Smooth muscle cell (in vitro differentiated cells): ENCODE data around the gene SPATS1. TPM values are rescaled to one million over a fixed set of nuclear protein-coding genes. Genes with fewer than 3 reads are reported as not detected.

ENCODE experiments used
- DNase-seq: peaks from one replicate; lab custom pipeline; 2025; ENCODE audit not compliant: unreplicated experiment; lab: John Stamatoyannopoulos, UW
- H2AFZ ChIP-seq: fragments of 200-600 bp; sonication (generic); 2 replicates; pipeline ENCODE4 v1.6.0; 2016; ENCODE audit warnings: antibody characterized with exemption, low read depth, mild to moderate bottlenecking
- H3F3A ChIP-seq: fragments of 200-600 bp; sonication (generic); 2 replicates; pipeline ENCODE4 v1.6.0; 2017; ENCODE audit warnings: antibody characterized with exemption, low read depth
- H3K27ac ChIP-seq: fragments of 200-600 bp; sonication (generic); 2 replicates; pipeline ENCODE4 v1.5.1; 2016; ENCODE audit warnings: low read depth, mild to moderate bottlenecking
- H3K27me3 ChIP-seq: fragments of 200-600 bp; sonication (generic); 2 replicates; pipeline ENCODE4 v1.6.1; 2016; ENCODE audit warnings: low read depth, mild to moderate bottlenecking
- H3K36me3 ChIP-seq: fragments of 200-600 bp; sonication (generic); 2 replicates; pipeline ENCODE4 v1.5.1; 2016; ENCODE audit warnings: low read depth
- H3K4me1 ChIP-seq: fragments of 200-600 bp; sonication (generic); 2 replicates; pipeline ENCODE4 v1.5.1; 2016; ENCODE audit warnings: low read depth
- H3K4me2 ChIP-seq: fragments of 200-600 bp; sonication (generic); 2 replicates; pipeline ENCODE4 v1.6.0; 2016; ENCODE audit warnings: mild to moderate bottlenecking
- H3K4me3 ChIP-seq: fragments of 200-600 bp; sonication (generic); 2 replicates; pipeline ENCODE4 v1.5.1; 2016; ENCODE audit warnings: mild to moderate bottlenecking
- H3K79me2 ChIP-seq: fragments of 200-600 bp; sonication (generic); 2 replicates; pipeline ENCODE4 v1.6.0; 2016; ENCODE audit warnings: low read depth, mild to moderate bottlenecking
- H3K9ac ChIP-seq: fragments of 200-600 bp; sonication (generic); 2 replicates; pipeline ENCODE4 v1.6.0; 2016; ENCODE audit warnings: low read depth
- H3K9me3 ChIP-seq: fragments of 200-600 bp; sonication (generic); replicated peaks from 2 replicates; pipeline ENCODE4 v1.5.1; 2016; ENCODE audit warnings: low read depth
- H4K20me1 ChIP-seq: fragments of 200-600 bp; sonication (generic); 2 replicates; pipeline ENCODE4 v1.6.0; 2016; ENCODE audit warnings: low read depth
- CTCF ChIP-seq: fragments of 200-600 bp; sonication (generic); IDR thresholded peaks from 2 replicates; pipeline ENCODE4 v1.5.1; 2017; ENCODE audit warnings: borderline replicate concordance, mild to moderate bottlenecking, antibody characterized with exemption; ENCODE audit not compliant: insufficient read depth, poor library complexity, severe bottlenecking
- WGBS: methylation state at CpG from one replicate; pipeline ENCODE4 v1.1.7; 2016; ENCODE audit warnings: low lambda C conversion rate; 5-methylcytosine and 5-hydroxymethylcytosine counted together
- polyA plus RNA-seq: library from polyadenylated mRNA; unstranded; fragments of >200 nt; fragmentation: Nextera tagmentation; extraction: Ambion mirVana; gene quantifications from 2 replicates; pipeline ENCODE4 v1.2.1, GENCODE V29; 2016
- total RNA-seq: library from RNA; depleted of rRNA; stranded (reverse); fragments of >200 nt; gene quantifications from 2 replicates; pipeline ENCODE4 v1.2.3, GENCODE V29; 2014

The SPATS1 gene
- total and polyA plus RNA-seq, 2 experiments from 2014 or later, result not detected

GRCh38 chr6:44367681-44368080, 25.2 kb downstream of the SPATS1 start:
- Histone ChIP-seq H4K20me1 (no peaks in the 10 kb centered on the region), H3K27ac (no peak overlapping the region), H3K4me3 (no peak overlapping the region), H3K4me2 (no peak overlapping the region), H3K9me3 (no peaks in the 10 kb centered on the region), H3K27me3 (peaks cover 2% of the 10 kb centered on the region), H3K36me3 (no peaks in the 10 kb centered on the region), H3K79me2 (no peaks in the 10 kb centered on the region), H3K4me1 (no peaks in the 10 kb centered on the region), H2AFZ (no peak overlapping the region), H3K9ac (no peak overlapping the region), H3F3A (no peaks in the 10 kb centered on the region)
- TF ChIP-seq CTCF, result no peak
- WGBS, result 75% methylated on average over 2 of the region's 2 CpGs
- DNase-seq, result no peak

- Histone ChIP-seq H3K79me2 (no peaks in the 10 kb centered on the region), H3K9ac (no peak overlapping the region), H3K4me3 (no peak overlapping the region), H3K27ac (no peak overlapping the region), H3K9me3 (no peaks in the 10 kb centered on the region), H3K4me1 (no peaks in the 10 kb centered on the region), H3K27me3 (peaks cover 2% of the 10 kb centered on the region), H4K20me1 (no peaks in the 10 kb centered on the region), H3K4me2 (no peak overlapping the region), H2AFZ (no peak overlapping the region), H3K36me3 (no peaks in the 10 kb centered on the region), H3F3A (no peaks in the 10 kb centered on the region)
- DNase-seq, result no peak
- TF ChIP-seq CTCF, result no peak
- WGBS, result 63% methylated on average over 3 of the region's 3 CpGs
Measured at GRCh38 chr6:44373051-44373450, 30.6 kb downstream of the SPATS1 start.

- H3K4me2 ChIP-seq, result no peak overlapping the region
- H3K4me1 ChIP-seq, result no peaks in the 10 kb centered on the region
- no peaks in the 10 kb centered on the region for H3K36me3 ChIP-seq
- DNase-seq, result no peak
- H3F3A ChIP-seq, result no peaks in the 10 kb centered on the region
- no peak overlapping the region for H3K27ac ChIP-seq
- WGBS, result 64% methylated on average over 2 of the region's 2 CpGs
- no peaks in the 10 kb centered on the region for H4K20me1 ChIP-seq
- no peak overlapping the region for H3K4me3 ChIP-seq
- no peaks in the 10 kb centered on the region for H3K9me3 ChIP-seq
- no peak overlapping the region for H3K9ac ChIP-seq
- H3K79me2 ChIP-seq, result no peaks in the 10 kb centered on the region
- no peak for TF ChIP-seq CTCF
- H2AFZ ChIP-seq, result no peak overlapping the region
- H3K27me3 ChIP-seq, result peaks cover 2% of the 10 kb centered on the region
Measured at GRCh38 chr6:44373787-44374186, 31.3 kb downstream of the SPATS1 start.

GRCh38 chr6:44375071-44375470, 32.6 kb downstream of the SPATS1 start:
- Histone ChIP-seq H3K36me3 (no peaks in the 10 kb centered on the region), H3K79me2 (no peaks in the 10 kb centered on the region), H3K4me2 (no peak overlapping the region), H3K4me1 (no peaks in the 10 kb centered on the region), H3K27ac (no peak overlapping the region), H3K9ac (no peak overlapping the region), H3K27me3 (peaks cover 2% of the 10 kb centered on the region), H3F3A (no peaks in the 10 kb centered on the region), H3K4me3 (no peak overlapping the region), H2AFZ (no peak overlapping the region), H3K9me3 (no peaks in the 10 kb centered on the region), H4K20me1 (no peaks in the 10 kb centered on the region)
- WGBS, result 92% methylated on average over 3 of the region's 3 CpGs
- TF ChIP-seq CTCF, result no peak
- no peak for DNase-seq
